Measurements from ENCODE around the gene RAB26. TPM values are rescaled to one million over a fixed set of nuclear protein-coding genes. Genes with fewer than 3 reads are reported as not detected.

RAB26 gene
- total RNA-seq, 1 donor from 2014 or later = 0.26 TPM

DNA sequence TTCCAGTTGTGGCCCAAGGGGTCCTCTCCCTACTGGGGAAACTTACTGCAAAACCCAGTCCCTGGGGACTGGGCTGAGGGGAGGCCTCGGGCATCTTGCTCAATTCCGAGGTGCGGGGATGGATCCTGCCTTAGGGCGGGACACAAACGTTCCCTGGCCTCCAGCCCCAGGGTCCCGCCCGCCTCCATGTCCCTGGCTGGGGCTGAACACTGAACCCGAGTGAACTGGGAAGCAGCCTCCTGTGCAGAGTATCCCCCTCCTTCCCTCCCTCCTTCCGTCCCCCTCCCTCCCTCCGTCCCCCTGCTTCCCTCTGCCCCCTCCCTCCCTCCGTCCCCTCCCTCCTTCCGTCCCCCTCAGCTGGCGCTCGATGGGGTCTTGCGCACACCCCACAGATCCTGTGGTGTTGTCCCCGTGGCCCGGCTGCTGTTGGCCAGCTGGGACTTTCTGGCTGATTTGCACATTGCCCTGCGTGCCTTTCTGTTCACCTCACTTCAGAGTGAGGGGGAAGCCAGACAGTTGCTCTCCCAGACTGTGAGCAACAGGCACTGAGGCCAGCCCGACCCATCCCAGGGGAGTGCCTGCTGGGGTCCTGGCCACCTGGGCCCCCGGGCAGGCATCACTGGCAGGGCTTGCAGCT is 12.6 kb downstream of the RAB26 start:
- no peak for FAIRE-seq

DNA sequence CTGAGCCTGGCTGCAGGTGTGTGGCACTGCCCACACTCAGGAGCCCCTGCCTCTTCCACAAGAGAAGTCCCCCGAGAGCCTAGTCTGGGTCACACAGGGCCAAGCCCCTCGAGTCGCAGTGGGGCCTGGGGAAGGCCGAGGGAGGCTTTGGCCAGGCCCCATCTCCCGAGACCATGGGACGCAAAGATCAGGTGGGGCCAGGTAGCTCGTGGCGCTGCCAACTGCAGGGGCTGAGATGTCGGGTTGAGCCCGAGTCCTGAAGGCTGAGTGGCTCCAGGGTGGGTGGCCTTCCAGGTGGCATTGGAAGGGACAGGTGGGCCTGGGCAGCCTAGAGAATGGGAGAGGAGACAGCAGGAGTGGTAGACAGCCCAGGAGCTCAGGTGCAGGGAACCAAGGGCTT is 13.5 kb downstream of the RAB26 start:
- FAIRE-seq = no peak
- TF ChIP-seq, protein P1, sequence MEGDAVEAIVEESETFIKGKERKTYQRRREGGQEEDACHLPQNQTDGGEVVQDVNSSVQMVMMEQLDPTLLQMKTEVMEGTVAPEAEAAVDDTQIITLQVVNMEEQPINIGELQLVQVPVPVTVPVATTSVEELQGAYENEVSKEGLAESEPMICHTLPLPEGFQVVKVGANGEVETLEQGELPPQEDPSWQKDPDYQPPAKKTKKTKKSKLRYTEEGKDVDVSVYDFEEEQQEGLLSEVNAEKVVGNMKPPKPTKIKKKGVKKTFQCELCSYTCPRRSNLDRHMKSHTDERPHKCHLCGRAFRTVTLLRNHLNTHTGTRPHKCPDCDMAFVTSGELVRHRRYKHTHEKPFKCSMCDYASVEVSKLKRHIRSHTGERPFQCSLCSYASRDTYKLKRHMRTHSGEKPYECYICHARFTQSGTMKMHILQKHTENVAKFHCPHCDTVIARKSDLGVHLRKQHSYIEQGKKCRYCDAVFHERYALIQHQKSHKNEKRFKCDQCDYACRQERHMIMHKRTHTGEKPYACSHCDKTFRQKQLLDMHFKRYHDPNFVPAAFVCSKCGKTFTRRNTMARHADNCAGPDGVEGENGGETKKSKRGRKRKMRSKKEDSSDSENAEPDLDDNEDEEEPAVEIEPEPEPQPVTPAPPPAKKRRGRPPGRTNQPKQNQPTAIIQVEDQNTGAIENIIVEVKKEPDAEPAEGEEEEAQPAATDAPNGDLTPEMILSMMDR (IDR thresholded peaks at IDR 0.05; ENCODE audit: insufficient read depth, low read length, severe bottlenecking) = no peak
- Histone ChIP-seq H3K27me3 (ENCODE audit: control insufficient read depth, insufficient read depth, low read length) (no peaks in the 10 kb centered on the region), H3K36me3 (ENCODE audit: control insufficient read depth, insufficient read depth, low read length) (peaks cover 14% of the 10 kb centered on the region), H3K4me3 (ENCODE audit: low read depth, low read length) (no peak overlapping the region)
- DNase-seq (ENCODE audit: low read depth) = no peak

More for the DNA sequence above, 12.6 kb downstream of the RAB26 start:
- TF ChIP-seq, protein P1 (IDR thresholded peaks at IDR 0.05; ENCODE audit: insufficient read depth, low read length, severe bottlenecking) = no peak
- H3K36me3 ChIP-seq (ENCODE audit: control insufficient read depth, insufficient read depth, low read length) = peaks cover 12% of the 10 kb centered on the region
- H3K27me3 ChIP-seq (ENCODE audit: control insufficient read depth, insufficient read depth, low read length) = no peaks in the 10 kb centered on the region
- no peak for DNase-seq (ENCODE audit: low read depth)
- H3K4me3 ChIP-seq (ENCODE audit: low read depth, low read length) = no peak overlapping the region

DNA sequence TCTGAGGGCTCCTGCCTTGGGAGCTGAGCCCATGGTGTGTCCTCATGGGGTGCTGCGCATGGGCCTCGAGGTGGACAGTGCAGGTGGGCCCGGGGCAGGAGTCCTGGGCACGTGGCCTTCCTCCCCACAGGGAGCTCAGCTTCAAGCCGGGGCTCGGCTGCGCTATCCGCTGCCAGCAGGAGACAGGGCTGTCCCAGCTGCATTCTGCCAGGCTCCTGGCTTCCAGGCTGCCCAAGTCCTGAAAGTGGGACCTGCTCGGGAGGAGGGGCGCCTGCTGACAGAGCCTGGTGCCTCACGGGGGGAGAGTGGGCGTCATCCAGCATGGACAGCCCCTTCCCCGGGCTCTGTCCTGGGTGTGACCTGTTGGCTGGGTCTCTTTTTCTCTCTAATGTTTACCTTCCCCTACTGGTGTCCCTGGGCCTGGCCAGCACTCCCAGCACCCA is 14.3 kb downstream of the RAB26 start:
- Histone ChIP-seq H3K36me3 (ENCODE audit: control insufficient read depth, insufficient read depth, low read length) (peaks cover 21% of the 10 kb centered on the region), H3K27me3 (ENCODE audit: control insufficient read depth, insufficient read depth, low read length) (no peaks in the 10 kb centered on the region), H3K4me3 (ENCODE audit: low read depth, low read length) (no peak overlapping the region)
- FAIRE-seq = no peak
- no peak for DNase-seq (ENCODE audit: low read depth)
- TF ChIP-seq, protein P1 (IDR thresholded peaks at IDR 0.05; ENCODE audit: insufficient read depth, low read length, severe bottlenecking) = peak; percentile 8

DNA sequence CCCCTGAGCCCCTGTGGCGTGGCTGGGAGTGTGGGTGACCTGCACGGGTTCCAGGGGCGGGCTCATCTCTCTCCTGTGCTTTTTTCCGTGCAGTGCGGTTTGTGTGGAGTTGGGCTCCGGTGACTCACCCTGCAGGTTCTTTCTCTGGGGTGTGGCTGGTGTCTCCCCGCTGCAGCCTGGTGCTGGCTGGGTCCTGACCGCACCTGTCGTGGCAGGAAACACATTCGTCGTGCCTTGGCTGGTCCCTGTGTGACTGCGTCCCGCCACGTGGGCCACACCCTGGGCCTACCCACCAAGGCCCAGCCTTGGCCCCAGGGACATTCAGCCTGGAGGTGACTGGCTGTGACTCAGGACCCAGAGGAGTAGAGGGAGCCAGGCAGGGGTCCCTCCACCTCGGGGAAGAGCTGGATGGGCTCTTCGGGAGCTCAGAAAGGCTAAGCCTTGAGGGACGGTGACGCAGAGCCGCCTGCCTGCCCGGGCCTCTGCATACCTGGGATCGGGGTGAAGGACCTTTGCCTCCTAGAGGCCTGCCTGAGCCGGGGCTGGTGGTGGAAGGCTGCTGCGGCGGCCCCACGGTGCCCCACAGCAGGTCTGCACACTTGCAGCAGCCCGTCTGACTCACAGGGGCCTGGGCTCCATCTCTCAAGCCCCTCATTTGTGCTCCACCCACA is 14.9 kb downstream of the RAB26 start:
- peak; percentile 78 for DNase-seq (ENCODE audit: low read depth)

DNA sequence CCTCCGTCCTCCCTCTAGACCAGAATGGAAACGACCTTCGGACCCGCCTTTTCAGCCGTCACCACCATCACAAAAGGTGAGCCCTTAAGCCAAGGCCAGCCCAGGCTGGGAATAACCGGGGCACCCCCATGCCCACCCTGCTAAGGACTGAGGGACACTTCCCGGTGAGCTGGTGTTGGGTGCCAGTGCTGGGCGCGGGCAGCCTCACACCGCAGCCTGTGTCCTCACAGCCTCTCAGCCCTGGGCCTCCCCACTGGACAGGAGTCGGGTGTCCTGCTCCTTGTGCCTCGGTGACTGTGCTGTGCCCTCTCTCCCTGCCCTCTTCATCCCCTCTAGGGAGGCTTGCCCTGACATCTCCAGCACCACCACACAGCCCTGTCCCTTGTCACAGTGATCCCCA is 17.4 kb downstream of the RAB26 start:
- Histone ChIP-seq H3K27me3 (ENCODE audit: control insufficient read depth, insufficient read depth, low read length) (no peaks in the 10 kb centered on the region), H3K4me3 (ENCODE audit: low read depth, low read length) (no peak overlapping the region), H3K36me3 (ENCODE audit: control insufficient read depth, insufficient read depth, low read length) (peaks cover 29% of the 10 kb centered on the region)
- DNase-seq (ENCODE audit: low read depth) = no peak
- FAIRE-seq = no peak
- TF ChIP-seq, protein P1 (IDR thresholded peaks at IDR 0.05; ENCODE audit: insufficient read depth, low read length, severe bottlenecking) = no peak

More for the DNA sequence above, 14.9 kb downstream of the RAB26 start:
- H3K27me3 ChIP-seq (ENCODE audit: control insufficient read depth, insufficient read depth, low read length) = no peaks in the 10 kb centered on the region
- TF ChIP-seq, protein P1 (IDR thresholded peaks at IDR 0.05; ENCODE audit: insufficient read depth, low read length, severe bottlenecking) = no peak
- no peak overlapping the region for H3K4me3 ChIP-seq (ENCODE audit: low read depth, low read length)
- peaks cover 24% of the 10 kb centered on the region for H3K36me3 ChIP-seq (ENCODE audit: control insufficient read depth, insufficient read depth, low read length)
- FAIRE-seq = peak; percentile 87
